Measurements from ENCODE around the gene SRP54.
"Not testable (repeated sequence)": the region's sequence is repeated elsewhere in the genome, so short reads cannot be mapped to it uniquely, and the experiment has no call there.

Gene SRP54

DNA sequence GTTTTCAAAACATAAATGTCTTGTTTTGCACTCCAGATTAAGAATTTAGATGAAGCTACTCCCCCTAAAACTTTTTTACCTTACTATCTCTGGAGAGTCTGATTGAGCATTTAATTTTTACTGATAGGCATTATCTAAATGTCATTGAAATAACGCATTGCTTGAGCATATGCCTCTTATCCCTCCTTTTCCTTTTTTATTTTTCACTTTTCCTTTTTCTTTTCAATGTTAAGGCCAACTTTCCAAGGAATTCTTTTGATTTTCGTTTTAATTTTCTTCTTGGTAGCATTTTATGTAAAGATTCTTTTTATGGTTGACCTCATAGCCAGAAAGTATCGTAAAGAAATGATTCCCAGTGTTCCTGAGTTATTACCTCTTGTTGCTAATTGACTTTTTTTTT is 2.9 kb downstream of the SRP54 start:
- DNase-seq: no peak

DNA sequence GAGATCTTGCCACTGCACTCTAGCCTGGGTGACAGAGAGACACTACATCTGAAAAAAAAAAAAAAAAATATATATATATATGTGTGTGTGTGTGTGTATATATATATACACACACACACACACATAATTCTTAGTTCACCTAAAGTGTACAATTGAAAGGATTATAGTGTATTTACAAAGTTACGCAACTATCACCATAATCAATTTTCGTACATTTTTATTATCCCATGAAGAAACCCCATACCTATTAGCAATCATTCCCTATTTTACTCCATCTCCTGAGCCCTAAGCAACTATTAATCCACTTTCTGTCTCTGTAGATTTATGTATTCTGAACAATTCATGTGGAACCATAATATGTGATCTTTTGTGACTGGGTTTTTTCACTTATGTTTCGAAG is 4.4 kb downstream of the SRP54 start:
- DNase-seq: no peak

- DNase-seq: no peak
These were observed 7.0 kb downstream of the SRP54 start for GRCh38 chr14:34989762-34990161.

GRCh38 chr14:34993426-34993825 is 10.6 kb downstream of the SRP54 start:
- no peak for DNase-seq

DNA sequence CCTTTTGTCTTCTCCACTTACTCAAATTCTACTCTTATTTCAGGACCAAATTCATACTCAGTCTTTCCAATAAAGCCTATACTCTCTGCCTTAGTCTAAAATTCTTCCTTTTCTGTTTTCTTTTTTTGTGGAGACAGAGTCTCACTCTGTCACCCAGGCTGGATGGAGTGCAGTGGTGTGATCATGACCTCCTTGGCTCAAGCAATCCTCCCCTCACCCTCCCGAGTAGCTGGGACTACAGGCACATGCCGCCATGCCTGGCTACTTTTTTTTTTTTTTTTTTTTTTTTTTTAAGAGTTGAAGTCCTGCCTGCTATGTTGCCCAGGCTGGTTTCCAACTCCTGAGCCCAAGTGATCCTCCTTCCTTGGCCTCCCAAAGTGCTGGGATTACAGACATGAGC is 11.9 kb downstream of the SRP54 start:
- DNase-seq: no peak

- no peak for DNase-seq
These were observed 15.0 kb downstream of the SRP54 start for GRCh38 chr14:34997762-34998161.

- DNase-seq: no peak
These were observed 16.7 kb downstream of the SRP54 start for GRCh38 chr14:34999500-34999899.

DNA sequence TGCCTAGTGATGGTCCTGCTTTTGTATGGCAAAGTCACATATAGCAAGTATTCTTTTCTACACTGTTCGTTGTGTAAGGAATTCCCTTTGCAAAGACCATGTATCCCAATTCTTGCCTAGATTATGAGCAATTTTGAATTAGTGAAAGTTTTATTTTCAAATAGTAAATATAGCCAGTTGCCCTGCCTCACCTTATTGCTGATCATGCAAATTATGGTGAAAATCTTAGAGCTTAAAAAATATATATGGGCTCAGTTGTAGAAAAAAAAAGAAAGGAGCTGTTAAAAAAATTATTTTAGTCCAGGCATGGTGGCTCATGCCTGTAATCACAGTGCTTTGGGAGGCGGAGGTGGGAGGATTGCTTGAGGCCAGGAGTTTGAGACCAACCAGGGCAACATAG is 18.8 kb downstream of the SRP54 start:
- DNase-seq: no peak

DNA sequence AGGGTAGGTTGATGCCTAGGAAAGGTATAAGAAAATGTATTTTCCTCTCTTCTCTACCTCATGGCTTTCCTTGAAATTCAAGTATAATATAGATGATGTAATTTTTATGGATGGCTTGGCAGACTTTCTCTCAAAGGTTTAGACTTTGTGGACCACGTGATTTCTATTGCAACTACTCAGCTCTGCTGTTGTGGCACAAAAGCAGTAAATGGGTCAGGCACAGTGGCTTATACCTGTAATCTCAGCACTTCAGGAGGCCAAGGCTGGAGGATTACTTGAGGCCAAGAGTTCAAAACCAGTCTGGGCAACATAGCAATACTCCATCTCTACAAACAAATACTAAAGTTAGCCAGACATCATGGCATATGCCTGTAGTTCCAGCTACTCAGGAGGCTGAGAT is 22.0 kb downstream of the SRP54 start:
- DNase-seq: no peak

GRCh38 chr14:35016568-35016967 is 33.8 kb downstream of the SRP54 start:
- DNase-seq: no peak

- DNase-seq: peak; percentile 7
These were observed 37.9 kb downstream of the SRP54 start for GRCh38 chr14:35020713-35021112.

- no peak for DNase-seq
These were observed 45.6 kb downstream of the SRP54 start for GRCh38 chr14:35028435-35028834.

- DNase-seq: no peak
These were observed 49.8 kb downstream of the SRP54 start for GRCh38 chr14:35032562-35032961.

DNA sequence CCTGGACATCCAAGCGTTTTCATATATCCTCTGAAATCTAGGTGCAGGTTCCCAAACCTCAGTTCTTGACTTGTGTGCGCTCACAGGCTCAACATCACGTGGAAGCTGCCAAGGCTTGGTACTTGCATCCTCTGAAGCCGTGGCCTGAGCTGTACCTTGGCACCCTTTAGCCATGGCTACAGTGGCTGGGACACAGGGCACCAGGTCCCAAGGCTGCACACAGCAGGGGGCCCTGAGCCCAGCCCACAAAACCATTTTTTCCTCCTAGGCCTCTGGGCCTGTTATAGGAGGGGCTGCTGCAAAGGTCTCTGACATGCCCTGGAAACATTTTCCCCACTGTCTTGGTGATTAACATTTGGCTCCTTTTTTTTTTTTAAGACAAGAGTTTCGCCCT is 51.6 kb downstream of the SRP54 start:
- DNase-seq: no peak

DNA sequence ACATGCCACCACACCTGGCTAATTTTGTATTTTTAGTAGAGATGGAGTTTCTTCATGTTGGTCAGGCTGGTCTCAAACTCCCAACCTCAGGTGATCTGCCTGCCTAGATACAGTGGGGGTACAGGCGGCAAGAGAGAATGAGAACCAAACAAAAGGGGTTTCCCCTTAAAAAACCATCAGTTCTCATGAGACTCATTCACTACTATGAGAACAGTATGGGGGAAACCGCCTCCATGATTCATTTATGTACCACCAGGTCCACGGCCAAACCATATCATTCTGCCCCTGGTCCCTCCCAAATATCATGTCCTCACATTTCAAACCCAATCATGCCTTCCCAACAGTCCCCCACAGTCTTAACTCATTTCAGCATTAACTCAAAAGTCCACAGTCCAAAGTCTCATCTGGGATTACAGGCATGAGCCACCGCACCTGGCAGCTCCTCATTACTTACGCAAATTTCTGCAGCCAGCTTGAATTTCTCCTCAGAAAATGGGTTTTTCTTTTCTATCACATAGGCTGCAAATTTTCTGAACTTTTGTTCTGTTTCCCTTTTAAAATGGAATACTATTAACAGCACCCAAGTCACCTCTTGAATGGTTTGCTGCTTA is 52.3 kb downstream of the SRP54 start:
- DNase-seq: not testable (repeated sequence)

DNA sequence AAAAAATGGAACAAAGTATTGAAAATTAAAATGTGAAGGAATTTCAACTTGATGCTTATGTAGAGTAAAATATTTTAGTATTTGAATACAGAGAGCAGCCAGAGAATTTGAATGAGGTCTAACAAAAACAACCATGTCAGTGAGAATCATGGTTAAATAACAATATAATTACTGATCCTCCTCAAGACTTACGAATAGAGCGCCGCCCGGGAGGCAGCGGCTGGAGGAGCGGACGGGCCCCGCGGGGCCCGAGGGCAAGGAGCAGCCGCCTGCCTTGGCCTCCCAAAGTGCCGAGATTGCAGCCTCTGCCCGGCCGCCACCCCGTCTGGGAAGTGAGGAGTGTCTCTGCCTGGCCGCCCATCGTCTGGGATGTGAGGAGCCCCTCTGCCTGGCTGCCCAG is 55.5 kb downstream of the SRP54 start:
- not testable (repeated sequence) for DNase-seq

GRCh38 chr14:35042632-35043031 is 59.8 kb downstream of the SRP54 start:
- no peak for DNase-seq

DNA sequence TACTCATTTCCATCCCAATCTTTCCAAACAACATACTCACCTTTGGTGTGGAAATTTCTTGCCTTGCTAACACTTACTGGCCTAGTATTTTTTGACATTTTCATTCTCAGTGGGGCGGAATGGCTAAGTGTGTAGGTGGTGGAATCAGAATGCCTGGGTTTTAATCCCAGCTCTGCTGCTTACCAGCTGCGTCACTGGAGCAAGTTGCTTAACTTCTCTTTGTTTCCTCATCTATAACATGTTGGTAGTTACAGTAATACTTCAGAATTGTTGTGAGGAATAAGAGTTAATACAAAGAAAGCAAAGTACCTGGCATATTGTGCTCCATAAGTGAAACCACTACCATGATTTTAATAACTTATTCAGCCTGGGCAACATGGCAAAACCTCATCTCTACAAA is 60.3 kb downstream of the SRP54 start:
- DNase-seq: peak; percentile 38

DNA sequence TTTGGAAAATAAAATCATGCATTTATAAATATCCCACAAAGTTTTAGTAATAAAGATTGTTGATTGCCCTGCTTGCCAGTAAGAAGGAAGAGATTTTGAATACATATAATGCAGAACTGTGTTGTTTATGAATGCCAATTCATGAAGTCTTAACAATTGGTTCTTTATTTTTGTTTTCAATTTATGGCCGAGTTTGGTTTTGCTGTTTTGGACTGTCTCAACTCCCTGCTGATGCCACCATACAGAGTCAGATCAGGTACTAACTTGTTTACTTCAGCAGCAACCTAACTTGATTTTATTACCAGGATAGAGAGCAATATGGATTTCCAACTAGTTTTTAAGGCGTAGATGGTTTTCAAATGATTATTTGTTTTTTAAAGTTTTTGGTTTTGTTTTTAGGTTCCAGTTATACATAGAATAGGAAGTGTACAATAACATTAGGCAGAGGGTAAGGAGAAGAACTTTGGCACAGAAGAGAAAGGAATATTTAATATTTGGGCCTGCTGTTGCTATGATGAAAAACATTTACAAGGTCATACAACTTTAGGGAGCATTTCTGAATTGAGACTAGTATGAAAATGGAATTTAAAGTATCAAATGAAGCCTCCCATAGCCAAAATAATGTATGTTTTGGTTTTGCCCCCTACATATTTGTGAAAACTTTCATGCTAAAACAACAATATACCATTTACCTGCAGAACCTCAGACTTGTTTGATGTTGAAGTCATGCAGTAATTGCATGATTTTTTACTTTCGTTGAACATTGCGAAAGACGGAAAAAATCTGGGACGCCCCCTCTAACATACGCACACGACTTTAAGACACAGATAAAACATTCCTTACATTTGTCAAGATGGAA is 62.4 kb downstream of the SRP54 start:
- peak; percentile 63 for DNase-seq

DNA sequence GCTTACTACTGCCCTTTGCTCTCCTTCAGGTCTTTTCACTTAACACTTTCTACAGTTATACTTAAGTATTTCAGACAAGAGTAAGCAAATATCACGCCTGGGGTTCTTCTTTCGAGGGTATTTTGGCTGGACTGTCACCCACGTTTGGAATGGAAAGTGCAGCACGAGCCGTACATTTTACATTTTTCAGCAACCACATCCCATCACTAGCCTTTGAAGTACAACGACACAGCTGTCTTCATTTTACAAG is 62.9 kb downstream of the SRP54 start:
- DNase-seq: no peak

DNA sequence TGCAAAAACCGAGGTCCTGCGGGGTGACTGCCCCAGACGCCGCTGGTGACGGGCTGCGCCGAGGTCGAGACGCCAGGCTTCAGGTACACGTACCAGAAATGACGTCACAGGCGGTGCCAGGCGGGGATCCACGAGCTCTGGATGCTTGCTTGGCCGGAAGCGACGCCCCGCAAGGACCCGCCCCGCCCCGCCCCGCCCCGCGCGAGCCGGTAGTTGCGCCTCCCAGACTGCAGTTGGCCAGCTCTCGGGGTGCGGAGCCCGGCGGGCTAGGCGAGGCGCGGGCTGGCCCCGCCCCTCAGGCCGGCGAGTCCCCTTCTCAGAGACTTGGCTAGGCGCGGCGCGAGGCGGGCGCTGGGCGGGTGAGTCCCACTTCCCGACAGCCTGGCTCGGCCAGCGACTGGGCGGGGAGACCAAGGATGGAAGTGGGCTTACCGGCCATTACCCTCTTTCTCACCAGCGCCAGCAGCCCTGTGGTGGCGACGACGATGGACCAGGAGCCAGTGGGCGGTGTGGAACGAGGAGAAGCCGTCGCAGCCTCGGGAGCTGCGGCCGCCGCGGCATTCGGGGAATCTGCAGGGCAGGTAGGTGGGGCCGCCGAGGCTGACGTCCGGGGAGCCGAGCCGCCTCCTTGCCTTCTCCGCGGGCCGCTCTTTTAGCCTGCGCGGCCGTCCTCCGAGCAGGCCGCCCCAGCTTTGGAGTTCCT is 63.4 kb downstream of the SRP54 start, which contains the start of gene FAM177A1:
Gene FAM177A1 (plus strand): TSS at position 225 of the 703 bp plus-strand sequence. CDS start 192 bp downstream, at position 417.
- DNase-seq: peak; percentile 99

DNA sequence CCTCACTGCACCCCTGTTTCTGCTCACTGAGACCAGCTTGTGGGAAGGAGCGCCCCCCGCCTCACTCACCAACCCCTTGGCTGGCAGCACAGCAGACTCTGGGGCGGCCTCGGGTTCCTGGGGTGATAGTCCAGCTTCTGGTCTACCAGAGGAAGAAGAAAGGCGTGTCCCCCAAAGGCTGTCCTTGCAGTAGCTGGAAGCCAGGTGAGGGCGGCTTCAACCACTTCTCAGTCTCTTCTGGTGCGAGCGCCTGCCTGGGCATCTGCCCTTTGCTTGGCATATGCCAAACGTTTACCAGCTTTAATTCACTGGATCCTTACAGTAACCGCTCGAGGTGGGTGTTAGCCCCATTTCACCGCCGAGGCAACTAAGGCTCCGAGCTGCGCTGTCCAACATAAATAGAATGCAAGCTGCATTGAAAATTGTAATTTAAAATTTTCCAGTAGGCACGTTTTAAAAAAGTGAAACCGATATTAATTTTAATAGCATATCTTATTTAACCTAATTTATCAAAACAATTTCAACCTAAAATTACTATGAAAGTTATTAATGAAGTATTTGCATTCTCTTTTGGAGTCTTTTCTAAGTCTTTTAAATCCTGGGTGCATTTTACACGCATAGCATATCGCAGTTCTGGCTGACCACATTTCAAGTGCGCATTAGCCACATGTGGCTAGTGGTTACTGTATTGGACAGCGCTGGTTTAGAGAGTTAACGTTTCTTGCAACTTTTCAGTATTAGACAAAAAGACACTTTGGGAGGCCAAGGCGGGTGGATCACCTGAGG is 64.2 kb downstream of the SRP54 start:
- peak; percentile 38 for DNase-seq

DNA sequence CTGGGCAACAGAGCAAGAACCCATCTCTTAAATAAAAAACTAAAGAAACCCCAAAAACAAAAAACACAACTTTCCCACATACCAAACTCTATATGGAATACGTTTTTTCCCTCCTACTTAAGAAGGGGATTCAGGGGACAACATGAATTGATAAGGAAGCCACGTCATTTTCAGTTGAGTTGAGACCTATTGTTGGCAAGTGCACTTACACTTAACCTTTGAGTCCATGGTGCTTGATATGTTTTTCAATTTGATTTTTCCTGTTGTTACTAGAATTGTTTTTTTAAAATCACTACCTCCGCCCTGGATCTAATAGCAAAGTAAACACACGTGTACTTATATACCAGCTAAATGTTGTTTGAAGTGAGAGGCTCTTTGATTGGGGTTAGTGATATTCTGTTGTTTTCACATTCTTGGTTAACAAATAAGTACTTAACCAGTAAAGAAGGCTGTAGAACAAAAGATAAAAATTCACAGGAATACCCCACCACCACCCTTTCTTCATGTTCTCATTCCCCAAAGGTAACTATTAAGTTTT is 65.3 kb downstream of the SRP54 start:
- DNase-seq: no peak
